Upper lobe of left lung (tissue), 6 donors: ENCODE measurements around the gene ZBED5. TPM values are rescaled to one million over a fixed set of nuclear protein-coding genes. Genes with fewer than 3 reads are reported as not detected.

Experiments used
- ATAC-seq, 2 donors: fragments of 200-7000 bp; cut with Tn5 transposase; one replicate each; pipeline ENCODE4 v1.9.1; 2022; ENCODE audit warnings: mild to moderate bottlenecking in 2 of 2, moderate library complexity in 2 of 2; ENCODE audit not compliant: low FRiP score in 2 of 2
- DNase-seq, 2 donors: peaks; one replicate each; pipeline ENCODE4 v3.0.0-alpha.2; 2019 to 2020
- H3K27ac ChIP-seq, 4 donors: fragments of 200-600 bp; sonication (generic); one replicate each; pipeline ENCODE4 v1.5.1; 2016 to 2019
- H3K27me3 ChIP-seq, 4 donors: fragments of 200-600 bp; sonication (generic); one replicate each; pipeline ENCODE4 v1.5.1; 2017 to 2019
- H3K36me3 ChIP-seq, 4 donors: fragments of 200-600 bp; sonication (generic); one replicate each; pipeline ENCODE4 v1.5.1; 2016 to 2019
- H3K4me1 ChIP-seq, 4 donors: fragments of 200-600 bp; sonication (generic); one replicate each; pipeline ENCODE4 v1.5.1; 2018 to 2019
- H3K4me3 ChIP-seq, 4 donors: fragments of 200-600 bp; sonication (generic); one replicate each; pipeline ENCODE4 v1.5.1; 2017 to 2019; ENCODE audit warnings: mild to moderate bottlenecking in 2 of 4, moderate library complexity in 1 of 4
- H3K9me3 ChIP-seq, 4 donors: fragments of 200-600 bp; sonication (generic); one replicate each; pipeline ENCODE4 v1.5.1; 2018 to 2019
- CTCF ChIP-seq, 6 experiments: fragments of 450-650 bp in 4 of 6; fragments of 200-600 bp in 2 of 6; sonication (generic) in 2 of 6; IDR thresholded peaks; one replicate each; pipeline ENCODE4 v1.5.1; 2016 to 2019; ENCODE audit warnings: antibody characterized with exemption in 6 of 6
- EP300 ChIP-seq, 4 donors: sonication (generic); formaldehyde crosslinking; IDR thresholded peaks; one replicate each; pipeline ENCODE4 v1.5.1; 2017; ENCODE audit warnings: antibody characterized with exemption in 4 of 4, control low read depth in 2 of 4
- POLR2A ChIP-seq, 4 donors: fragments of 450-650 bp; IDR thresholded peaks; one replicate each; pipeline ENCODE4 v1.5.1; 2016 to 2017; ENCODE audit warnings: antibody characterized with exemption in 4 of 4, mild to moderate bottlenecking in 2 of 4
- POLR2AphosphoS5 ChIP-seq, 2 donors: sonication (generic); formaldehyde crosslinking; IDR thresholded peaks; one replicate each; pipeline ENCODE4 v1.5.1; 2017; ENCODE audit warnings: antibody characterized with exemption in 2 of 2
- WGBS, 2 donors: methylation state at CpG; one replicate each; pipeline ENCODE4 v1.1.5; 2017 to 2018; 5-methylcytosine and 5-hydroxymethylcytosine counted together
- total RNA-seq, 6 donors: library from RNA; depleted of rRNA in 4 of 6; stranded (reverse); fragments of >200 nt in 4 of 6; gene quantifications; one replicate each; pipeline versions ENCODE4 v1.1.0 to v1.2.1, GENCODE V29; 2016 to 2021
- donor health status: DM: no; HTN: no; CAD: no; lungs with moderate emphysema.
- donor health status: DM: no; HTN: yes; CAD: no; lungs with severe emphysema.

ZBED5 gene
- total RNA-seq, 6 donors from 2014 or later = 14.4 to 54.6 (median 36.7) TPM

- no peak for ATAC-seq
- H3K27me3 ChIP-seq = no peaks in the 10 kb centered on the region
- TF ChIP-seq POLR2A (IDR thresholded peaks at IDR 0.05) (no peak), POLR2AphosphoS5 (IDR thresholded peaks at IDR 0.05) (no peak)
Measured at GRCh38 chr11:10813945-10814344, 43.9 kb downstream of the ZBED5 start.

GRCh38 chr11:10809373-10810160 is 48.3 kb downstream of the ZBED5 start:
- Histone ChIP-seq H3K27me3 (no peaks in the 10 kb centered on the region), H3K9me3 (no peaks in the 10 kb centered on the region), H3K4me3 (peak overlapping the region; percentile 58 to 95 (median 82)), H3K4me1 (peaks cover 29 to 37% (median 33%) of the 10 kb centered on the region in 4 donors), H3K27ac (peak overlapping the region; percentile 99 to 100 (median 99)), H3K36me3 (peaks cover 20 to 26% (median 21%) of the 10 kb centered on the region in 4 donors)
- ATAC-seq = peak; percentile 42 to 64
- 2 to 3% methylated on average over 17 to 29 of the region's 29 CpGs for WGBS, 2 donors
- DNase-seq = peak; percentile 32 to 88
- no peak for TF ChIP-seq POLR2AphosphoS5 (IDR thresholded peaks at IDR 0.05)
- TF ChIP-seq CTCF (IDR thresholded peaks at IDR 0.05) = peak in 1 of 6 experiments; percentile 8
- no peak for TF ChIP-seq POLR2A (IDR thresholded peaks at IDR 0.05)
- TF ChIP-seq EP300 (IDR thresholded peaks at IDR 0.05) = no peak

More at GRCh38 chr11:10813945-10814344, 43.9 kb downstream of the ZBED5 start:
- H3K9me3 ChIP-seq = no peaks in the 10 kb centered on the region
- no peak for DNase-seq
- H3K36me3 ChIP-seq = no peaks in the 10 kb centered on the region
- no peak overlapping the region for H3K27ac ChIP-seq
- H3K4me1 ChIP-seq = peaks cover 5 to 9% (median 6%) of the 10 kb centered on the region in 4 donors
- no peak overlapping the region for H3K4me3 ChIP-seq

GRCh38 chr11:10808553-10809372 is 49.1 kb downstream of the ZBED5 start, which contains the start of gene EIF4G2:
EIF4G2 (minus strand) TSS chr11:10808926.
- ATAC-seq (peak; percentile 98 to 99), DNase-seq (peak; percentile 98 to 99)
- H3K27ac ChIP-seq = peak within 1 kb of the TSS; percentile 99 to 100 (median 99)
- TF ChIP-seq POLR2A (IDR thresholded peaks at IDR 0.05) (peak; percentile 96 to 100 (median 98)), CTCF (IDR thresholded peaks at IDR 0.05) (peak in 2 of 6 experiments; percentile 2 to 6), EP300 (IDR thresholded peaks at IDR 0.05) (peak in 1 of 4 donors; percentile 83), POLR2AphosphoS5 (IDR thresholded peaks at IDR 0.05) (peak; percentile 99 to 100)
- WGBS, 2 donors = 1% methylated on average over 33 to 51 of the region's 65 CpGs
- peaks cover 35 to 45% (median 39%) of the 10 kb centered on the region in 4 donors for H3K4me1 ChIP-seq
- H3K27me3 ChIP-seq = no peaks in the 10 kb centered on the region
- peaks cover 28 to 34% (median 29%) of the 10 kb centered on the region in 4 donors for H3K36me3 ChIP-seq
- peak within 1 kb of the TSS; percentile 73 to 95 (median 92) for H3K4me3 ChIP-seq
- H3K9me3 ChIP-seq = no peaks in the 10 kb centered on the region

- peak in 1 of 2 donors; percentile 44 for ATAC-seq
- DNase-seq = peak in 1 of 2 donors; percentile 27
- Histone ChIP-seq H3K27me3 (no peaks in the 10 kb centered on the region), H3K36me3 (peaks cover 34 to 39% (median 34%) of the 10 kb centered on the region in 4 donors), H3K27ac (peak overlapping the region; percentile 99 to 100 (median 99)), H3K4me1 (peaks cover 35 to 47% (median 39%) of the 10 kb centered on the region in 4 donors), H3K9me3 (no peaks in the 10 kb centered on the region), H3K4me3 (peak overlapping the region; percentile 73 to 95 (median 92))
- TF ChIP-seq POLR2AphosphoS5 (IDR thresholded peaks at IDR 0.05) = peak; percentile 51 to 56
- no peak for TF ChIP-seq EP300 (IDR thresholded peaks at IDR 0.05)
- TF ChIP-seq CTCF (IDR thresholded peaks at IDR 0.05) = peak in 3 of 6 experiments; percentile 5 to 28 (median 23)
- TF ChIP-seq POLR2A (IDR thresholded peaks at IDR 0.05) = no peak
- WGBS, 2 donors = 1 to 2% methylated on average over 20 to 32 of the region's 36 CpGs
Measured at GRCh38 chr11:10808235-10808552, 49.7 kb downstream of the ZBED5 start.
